Measurements from ENCODE around the gene SLAMF6. TPM values are rescaled to one million over a fixed set of nuclear protein-coding genes. Genes with fewer than 3 reads are reported as not detected.

Gene SLAMF6
- total RNA-seq, 4 donors from 2014 or later, result 0.57 to 10.7 (median 5.2) TPM

DNA sequence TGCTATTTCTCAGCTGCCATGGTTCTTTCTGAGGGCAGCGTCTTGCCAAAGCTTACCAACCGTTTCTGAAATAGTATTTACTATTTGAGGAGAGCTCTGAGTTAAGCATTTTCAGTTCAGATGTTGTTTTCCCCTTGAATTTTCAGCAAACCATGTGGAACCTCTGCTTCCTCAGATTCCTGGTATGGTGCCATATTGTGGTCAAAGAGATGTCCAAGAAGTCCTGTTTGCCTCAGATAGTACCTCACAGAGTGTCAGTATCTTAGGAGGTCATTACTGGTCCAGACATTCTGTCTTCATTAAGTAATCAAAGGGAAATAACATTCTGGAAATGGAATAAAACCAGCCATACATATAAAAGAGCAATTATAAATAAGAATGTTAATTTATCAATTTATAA lies 86.1 kb downstream of the SLAMF6 start:
- H3K27ac ChIP-seq, result peak overlapping the region in 2 of 4 donors; percentile 65 to 77
- H3K4me3 ChIP-seq, result no peak overlapping the region
- TF ChIP-seq POLR2A (IDR thresholded peaks at IDR 0.05) (no peak), CTCF (IDR thresholded peaks at IDR 0.05) (no peak)
- peaks cover 0 to 14% (median 4%) of the 10 kb centered on the region in 4 donors for H3K4me1 ChIP-seq
- H3K27me3 ChIP-seq, result no peaks in the 10 kb centered on the region
- H3K9me3 ChIP-seq, result no peaks in the 10 kb centered on the region
- no peaks in the 10 kb centered on the region for H3K36me3 ChIP-seq
- DNase-seq, result no peak

Other genes starting within 250 kb of the SLAMF6 start
- 10 to 100 TPM; 25.4 to 45.6 (median 40.2) TPM for gene PEX19, start 238.1 kb downstream of the SLAMF6 start, total RNA-seq
- 100 to 1,000 TPM; 109 to 173 (median 138) TPM for gene COPA, start 180.0 kb downstream of the SLAMF6 start, total RNA-seq
- gene NCSTN, start 179.9 kb downstream of the SLAMF6 start, total RNA-seq, result 100 to 1,000 TPM in 3 of 4 donors, 10 to 100 TPM in 1; 34.7 to 173 (median 158) TPM
- gene NHLH1, start 156.2 kb downstream of the SLAMF6 start, total RNA-seq, result under 1 TPM in 1 of 4 donors, not detected in 3; 0.80 TPM
- gene VANGL2, start 122.7 kb downstream of the SLAMF6 start, total RNA-seq, result 1 to 10 TPM; 2.1 to 6.8 (median 4.1) TPM
- gene CD84, start 56.2 kb upstream of the SLAMF6 start, total RNA-seq, result 10 to 100 TPM in 1 of 4 donors, 1 to 10 TPM in 3; 2.7 to 24.8 (median 5.2) TPM
- gene SLAMF1, start 123.8 kb upstream of the SLAMF6 start, total RNA-seq, result 1 to 10 TPM in 3 of 4 donors, not detected in 1; 2.5 to 9.1 (median 6.0) TPM
- 10 to 100 TPM in 2 of 4 donors, 1 to 10 TPM in 2; 1.4 to 84.2 (median 9.9) TPM for gene CD48, start 188.6 kb upstream of the SLAMF6 start, total RNA-seq
- gene SLAMF7, start 216.0 kb upstream of the SLAMF6 start, total RNA-seq, result 1 to 10 TPM; 2.5 to 3.9 (median 2.7) TPM

Data from Peyer's patch (tissue), 4 donors.